SKM-1 treated with dmso at 0.1 percent for 144 hours (cell line): ENCODE results near the gene YTHDF1.

Experiments used
- DNase-seq: peaks from one replicate; lab custom pipeline; 2025; ENCODE audit not compliant: unreplicated experiment; lab: John Stamatoyannopoulos, UW

YTHDF1 gene

GRCh38 chr20:63174309-63175037, 41.5 kb downstream of the YTHDF1 start:
- DNase-seq: no peak

GRCh38 chr20:63173552-63174191, 42.3 kb downstream of the YTHDF1 start:
- DNase-seq: no peak

GRCh38 chr20:63172726-63173125, 43.2 kb downstream of the YTHDF1 start:
- no peak for DNase-seq

- no peak for DNase-seq
Observed at GRCh38 chr20:63171991-63172390, 43.9 kb downstream of the YTHDF1 start.

- no peak for DNase-seq
Observed at GRCh38 chr20:63169681-63170080, 46.2 kb downstream of the YTHDF1 start.

- DNase-seq: no peak
Observed at GRCh38 chr20:63168861-63169260, 47.1 kb downstream of the YTHDF1 start.

- no peak for DNase-seq
Observed at GRCh38 chr20:63167918-63168520, 47.9 kb downstream of the YTHDF1 start.

GRCh38 chr20:63167026-63167917, 48.7 kb downstream of the YTHDF1 start:
- DNase-seq: no peak

GRCh38 chr20:63166193-63167020, 49.5 kb downstream of the YTHDF1 start:
- DNase-seq: no peak

- DNase-seq: no peak
Observed at GRCh38 chr20:63165356-63166192, 50.4 kb downstream of the YTHDF1 start.

GRCh38 chr20:63164484-63165355, 51.2 kb downstream of the YTHDF1 start:
- no peak for DNase-seq

- DNase-seq: no peak
Observed at GRCh38 chr20:63163596-63164483, 52.1 kb downstream of the YTHDF1 start.

- no peak for DNase-seq
Observed at GRCh38 chr20:63163171-63163570, 52.8 kb downstream of the YTHDF1 start.

- no peak for DNase-seq
Observed at GRCh38 chr20:63162206-63162795, 53.6 kb downstream of the YTHDF1 start.

- no peak for DNase-seq
Observed at GRCh38 chr20:63161176-63161651, 54.7 kb downstream of the YTHDF1 start.

GRCh38 chr20:63160641-63161175, 55.2 kb downstream of the YTHDF1 start:
- DNase-seq: no peak
